Measurements from ENCODE around the gene HPCAL1. TPM values are rescaled to one million over a fixed set of nuclear protein-coding genes. Genes with fewer than 3 reads are reported as not detected.

The HPCAL1 gene
- total and polyA plus RNA-seq, 2 experiments from 2014 or later: 13.4 to 25.5 TPM

- no peaks in the 10 kb centered on the region for H3K36me3 ChIP-seq
- no peak for DNase-seq (ENCODE audit: low read depth in 1 of 2, low spot score in 1 of 2)
- H3K4me1 ChIP-seq (ENCODE audit: low read depth): peaks cover 2% of the 10 kb centered on the region
- H3K4me3 ChIP-seq: no peak overlapping the region
- no peak overlapping the region for H3K27ac ChIP-seq
- H3K27me3 ChIP-seq: no peaks in the 10 kb centered on the region
- no peak for TF ChIP-seq CTCF (IDR thresholded peaks at IDR 0.05; ENCODE audit: low read depth, low read length)
- no peaks in the 10 kb centered on the region for H3K9me3 ChIP-seq (ENCODE audit: low read depth)
Measured at GRCh38 chr2:10406016-10406415, 103.3 kb downstream of the HPCAL1 start.

GRCh38 chr2:10406491-10407188 is 103.9 kb downstream of the HPCAL1 start:
- DNase-seq (ENCODE audit: low read depth in 1 of 2, low spot score in 1 of 2): no peak
- H3K4me3 ChIP-seq: no peak overlapping the region
- no peak overlapping the region for H3K27ac ChIP-seq
- TF ChIP-seq CTCF (IDR thresholded peaks at IDR 0.05; ENCODE audit: low read depth, low read length): no peak
- H3K9me3 ChIP-seq (ENCODE audit: low read depth): no peaks in the 10 kb centered on the region
- peaks cover 2% of the 10 kb centered on the region for H3K4me1 ChIP-seq (ENCODE audit: low read depth)
- H3K36me3 ChIP-seq: no peaks in the 10 kb centered on the region
- H3K27me3 ChIP-seq: no peaks in the 10 kb centered on the region

GRCh38 chr2:10407432-10407831 is 104.7 kb downstream of the HPCAL1 start:
- no peaks in the 10 kb centered on the region for H3K27me3 ChIP-seq
- H3K36me3 ChIP-seq: no peaks in the 10 kb centered on the region
- H3K4me3 ChIP-seq: no peak overlapping the region
- no peak for TF ChIP-seq CTCF (IDR thresholded peaks at IDR 0.05; ENCODE audit: low read depth, low read length)
- DNase-seq (ENCODE audit: low read depth in 1 of 2, low spot score in 1 of 2): no peak
- peaks cover 2% of the 10 kb centered on the region for H3K4me1 ChIP-seq (ENCODE audit: low read depth)
- no peak overlapping the region for H3K27ac ChIP-seq
- H3K9me3 ChIP-seq (ENCODE audit: low read depth): no peaks in the 10 kb centered on the region

- peak in 1 of 2 donors; percentile 73 for DNase-seq (ENCODE audit: low read depth in 1 of 2, low spot score in 1 of 2)
- peaks cover 2% of the 10 kb centered on the region for H3K4me1 ChIP-seq (ENCODE audit: low read depth)
- no peaks in the 10 kb centered on the region for H3K36me3 ChIP-seq
- TF ChIP-seq CTCF (IDR thresholded peaks at IDR 0.05; ENCODE audit: low read depth, low read length): no peak
- no peak overlapping the region for H3K4me3 ChIP-seq
- H3K27ac ChIP-seq: no peak overlapping the region
- H3K27me3 ChIP-seq: no peaks in the 10 kb centered on the region
- H3K9me3 ChIP-seq (ENCODE audit: low read depth): no peaks in the 10 kb centered on the region
Measured at GRCh38 chr2:10407841-10408648, 105.3 kb downstream of the HPCAL1 start.

- TF ChIP-seq CTCF (IDR thresholded peaks at IDR 0.05; ENCODE audit: low read depth, low read length): peak; percentile 97
- DNase-seq (ENCODE audit: low read depth in 1 of 2, low spot score in 1 of 2): peak; percentile 79 to 90
- no peak overlapping the region for H3K4me3 ChIP-seq
- H3K27me3 ChIP-seq: no peaks in the 10 kb centered on the region
- no peaks in the 10 kb centered on the region for H3K9me3 ChIP-seq (ENCODE audit: low read depth)
- no peak overlapping the region for H3K27ac ChIP-seq
- no peaks in the 10 kb centered on the region for H3K36me3 ChIP-seq
- H3K4me1 ChIP-seq (ENCODE audit: low read depth): peaks cover 2% of the 10 kb centered on the region
Measured at GRCh38 chr2:10408649-10409579, 106.2 kb downstream of the HPCAL1 start.
